Kidney epithelial cell (primary cell): Measurements from ENCODE around the gene C20orf204. TPM values are rescaled to one million over a fixed set of nuclear protein-coding genes. Genes with fewer than 3 reads are reported as not detected.

Experiments
- DNase-seq: peaks from one replicate; pipeline ENCODE4 v3.0.0-alpha.2; 2010; ENCODE audit warnings: low read depth
- H3K27me3 ChIP-seq: 2 replicates; pipeline ENCODE4 v1.6.0; 2011; ENCODE audit warnings: low read length; ENCODE audit not compliant: control insufficient read depth, insufficient read depth
- H3K36me3 ChIP-seq: 2 replicates; pipeline ENCODE4 v1.5.1; 2011; ENCODE audit warnings: low read length; ENCODE audit not compliant: control insufficient read depth, insufficient read depth
- H3K4me3 ChIP-seq: 2 replicates; pipeline ENCODE4 v1.5.1; 2011; ENCODE audit warnings: low read depth, mild to moderate bottlenecking, control low read depth, low read length
- CTCF ChIP-seq: IDR thresholded peaks from 2 replicates; pipeline ENCODE4 v1.5.1; 2011; ENCODE audit warnings: mild to moderate bottlenecking, moderate library complexity, low read length, control low read depth, inconsistent platforms; ENCODE audit not compliant: insufficient read depth, poor library complexity, severe bottlenecking
- total RNA-seq: library from RNA; depleted of rRNA; stranded (reverse); fragments of >200 nt; gene quantifications from 2 replicates; pipeline ENCODE4 v1.2.3, GENCODE V29; 2015

Gene C20orf204
- total RNA-seq, 1 donor from 2014 or later = 0.21 TPM

- no peaks in the 10 kb centered on the region for H3K27me3 ChIP-seq
- H3K36me3 ChIP-seq = no peaks in the 10 kb centered on the region
- TF ChIP-seq CTCF = no peak
- no peak for DNase-seq
- H3K4me3 ChIP-seq = peak overlapping the region; percentile 89
Observed at GRCh38 chr20:64063389-64064144, 27.6 kb downstream of the C20orf204 start.

- Histone ChIP-seq H3K4me3 (peak overlapping the region; percentile 89), H3K27me3 (no peaks in the 10 kb centered on the region), H3K36me3 (no peaks in the 10 kb centered on the region)
- no peak for DNase-seq
- TF ChIP-seq CTCF = no peak
Observed at GRCh38 chr20:64064145-64064698, 28.2 kb downstream of the C20orf204 start.

GRCh38 chr20:64065062-64065973, 29.3 kb downstream of the C20orf204 start:
- no peak for DNase-seq
- no peak overlapping the region for H3K4me3 ChIP-seq
- no peaks in the 10 kb centered on the region for H3K27me3 ChIP-seq
- TF ChIP-seq CTCF = no peak
- no peaks in the 10 kb centered on the region for H3K36me3 ChIP-seq

- Histone ChIP-seq H3K4me3 (no peak overlapping the region), H3K27me3 (no peaks in the 10 kb centered on the region), H3K36me3 (no peaks in the 10 kb centered on the region)
- peak; percentile 74 for DNase-seq
- no peak for TF ChIP-seq CTCF
Observed at GRCh38 chr20:64065974-64066343, 30.0 kb downstream of the C20orf204 start.

- Histone ChIP-seq H3K36me3 (no peaks in the 10 kb centered on the region), H3K4me3 (no peak overlapping the region), H3K27me3 (no peaks in the 10 kb centered on the region)
- TF ChIP-seq CTCF = no peak
- DNase-seq = no peak
Observed at GRCh38 chr20:64067005-64067632, 31.1 kb downstream of the C20orf204 start.
